ENCODE measurements around the gene MBD5. TPM values are rescaled to one million over a fixed set of nuclear protein-coding genes. Genes with fewer than 3 reads are reported as not detected.

MBD5 gene
- total RNA-seq, 1 donor from 2014 or later, result 44.9 TPM

DNA sequence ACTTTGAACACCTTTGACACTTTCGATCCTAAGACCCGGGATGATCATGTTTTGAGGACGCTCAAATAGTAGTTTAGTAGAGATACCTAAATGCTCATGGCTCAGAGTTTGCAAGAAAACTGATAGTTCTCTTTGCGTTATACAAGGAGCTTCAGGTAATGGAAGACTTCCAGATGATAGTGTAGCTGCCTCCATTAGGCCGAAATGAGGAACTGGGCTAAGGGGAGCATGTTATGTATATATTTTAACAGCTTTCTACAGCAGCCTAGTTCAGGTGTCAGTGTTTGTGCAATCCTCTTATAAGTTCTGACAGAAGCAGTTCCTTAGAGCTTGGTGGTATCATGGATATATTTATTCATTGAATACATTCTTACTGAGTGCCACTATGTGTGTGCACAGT lies 496.9 kb downstream of the MBD5 start:
- H3K9me3 Mint-ChIP-seq (ENCODE audit: unreplicated experiment), result no peaks in the 10 kb centered on the region
- peaks cover 8% of the 10 kb centered on the region for H3K4me1 Mint-ChIP-seq (ENCODE audit: unreplicated experiment)
- H3K36me3 Mint-ChIP-seq (ENCODE audit: unreplicated experiment), result peaks cover 11% of the 10 kb centered on the region
- H3K27me3 Mint-ChIP-seq (ENCODE audit: unreplicated experiment), result no peaks in the 10 kb centered on the region
- no peak overlapping the region for H3K4me3 Mint-ChIP-seq (ENCODE audit: unreplicated experiment)
- TF ChIP-seq, protein P1, sequence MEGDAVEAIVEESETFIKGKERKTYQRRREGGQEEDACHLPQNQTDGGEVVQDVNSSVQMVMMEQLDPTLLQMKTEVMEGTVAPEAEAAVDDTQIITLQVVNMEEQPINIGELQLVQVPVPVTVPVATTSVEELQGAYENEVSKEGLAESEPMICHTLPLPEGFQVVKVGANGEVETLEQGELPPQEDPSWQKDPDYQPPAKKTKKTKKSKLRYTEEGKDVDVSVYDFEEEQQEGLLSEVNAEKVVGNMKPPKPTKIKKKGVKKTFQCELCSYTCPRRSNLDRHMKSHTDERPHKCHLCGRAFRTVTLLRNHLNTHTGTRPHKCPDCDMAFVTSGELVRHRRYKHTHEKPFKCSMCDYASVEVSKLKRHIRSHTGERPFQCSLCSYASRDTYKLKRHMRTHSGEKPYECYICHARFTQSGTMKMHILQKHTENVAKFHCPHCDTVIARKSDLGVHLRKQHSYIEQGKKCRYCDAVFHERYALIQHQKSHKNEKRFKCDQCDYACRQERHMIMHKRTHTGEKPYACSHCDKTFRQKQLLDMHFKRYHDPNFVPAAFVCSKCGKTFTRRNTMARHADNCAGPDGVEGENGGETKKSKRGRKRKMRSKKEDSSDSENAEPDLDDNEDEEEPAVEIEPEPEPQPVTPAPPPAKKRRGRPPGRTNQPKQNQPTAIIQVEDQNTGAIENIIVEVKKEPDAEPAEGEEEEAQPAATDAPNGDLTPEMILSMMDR (IDR thresholded peaks at IDR 0.05), result no peak
- H3K27ac Mint-ChIP-seq (ENCODE audit: unreplicated experiment), result no peak overlapping the region
- DNase-seq (ENCODE audit: extremely low spot score, unreplicated experiment), result peak; percentile 13

DNA sequence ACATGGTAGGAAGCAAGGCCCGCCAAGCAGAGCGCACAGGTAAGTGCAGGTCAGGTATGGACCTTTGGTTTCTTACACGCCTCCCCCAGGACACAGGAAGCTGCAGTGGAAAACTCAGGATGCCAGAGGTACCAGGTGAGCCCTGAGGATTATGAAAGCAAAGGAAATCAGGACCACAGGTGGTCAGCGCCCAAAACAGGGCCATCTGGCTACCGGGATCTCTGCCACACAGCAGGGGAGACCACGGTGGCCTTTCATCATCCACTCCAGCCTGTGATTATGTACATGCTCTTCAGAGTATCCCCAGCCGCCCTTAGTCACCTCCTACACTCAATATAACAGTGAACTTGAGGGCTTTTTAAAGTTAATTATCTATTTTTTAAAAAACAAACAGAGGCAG lies 498.1 kb downstream of the MBD5 start:
- H3K27me3 Mint-ChIP-seq (ENCODE audit: unreplicated experiment), result no peaks in the 10 kb centered on the region
- TF ChIP-seq, protein P1 (IDR thresholded peaks at IDR 0.05), result no peak
- no peak overlapping the region for H3K4me3 Mint-ChIP-seq (ENCODE audit: unreplicated experiment)
- peak; percentile 67 for DNase-seq (ENCODE audit: extremely low spot score, unreplicated experiment)
- H3K36me3 Mint-ChIP-seq (ENCODE audit: unreplicated experiment), result peaks cover 11% of the 10 kb centered on the region
- H3K4me1 Mint-ChIP-seq (ENCODE audit: unreplicated experiment), result peaks cover 8% of the 10 kb centered on the region
- H3K9me3 Mint-ChIP-seq (ENCODE audit: unreplicated experiment), result no peaks in the 10 kb centered on the region
- no peak overlapping the region for H3K27ac Mint-ChIP-seq (ENCODE audit: unreplicated experiment)

DNA sequence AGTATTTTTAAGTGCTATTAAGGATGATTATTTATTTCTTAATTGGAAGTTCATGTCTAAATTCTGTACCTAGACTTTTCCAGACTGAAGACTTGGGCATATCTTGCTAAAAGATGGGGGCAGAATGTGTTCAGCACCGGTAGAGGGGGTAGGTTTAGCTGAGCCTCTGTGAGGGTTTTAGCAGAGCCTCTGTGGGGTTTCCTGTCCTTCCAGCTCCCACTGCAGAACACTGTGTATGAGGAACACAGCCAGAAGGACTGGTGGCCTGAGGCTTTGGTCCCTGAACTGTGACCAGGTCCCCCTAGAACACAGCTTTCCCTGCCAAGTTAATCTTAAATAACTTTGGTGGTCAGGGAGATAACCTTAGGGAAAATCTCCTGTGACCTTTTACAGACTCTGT lies 500.3 kb downstream of the MBD5 start:
- no peak overlapping the region for H3K4me3 Mint-ChIP-seq (ENCODE audit: unreplicated experiment)

DNA sequence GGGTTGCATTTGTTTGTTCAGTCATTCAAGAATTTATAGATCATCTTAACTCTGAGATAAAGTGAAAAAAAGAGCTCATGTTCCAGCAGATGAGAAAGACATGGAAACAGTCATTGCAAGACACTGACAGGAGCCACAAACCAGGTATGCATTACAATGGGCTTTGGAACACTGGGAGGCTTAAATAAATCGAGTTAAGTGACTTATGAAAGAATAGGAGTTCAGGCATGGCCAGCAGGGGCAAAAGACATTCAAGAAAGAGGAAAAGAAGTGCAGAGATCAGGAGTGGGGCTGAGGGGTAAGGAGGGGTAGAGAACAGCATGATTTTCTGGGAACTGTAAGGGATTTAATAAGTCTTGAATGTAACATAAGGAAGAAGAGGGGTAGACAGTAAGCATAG lies 502.4 kb downstream of the MBD5 start:
- TF ChIP-seq, protein P1 (IDR thresholded peaks at IDR 0.05), result no peak
- Mint-ChIP-seq H3K36me3 (ENCODE audit: unreplicated experiment) (peaks cover 1% of the 10 kb centered on the region), H3K27me3 (ENCODE audit: unreplicated experiment) (no peaks in the 10 kb centered on the region), H3K4me1 (ENCODE audit: unreplicated experiment) (no peaks in the 10 kb centered on the region), H3K27ac (ENCODE audit: unreplicated experiment) (no peak overlapping the region), H3K4me3 (ENCODE audit: unreplicated experiment) (no peak overlapping the region), H3K9me3 (ENCODE audit: unreplicated experiment) (no peaks in the 10 kb centered on the region)
- DNase-seq (ENCODE audit: extremely low spot score, unreplicated experiment), result no peak

More for the DNA sequence above, 500.3 kb downstream of the MBD5 start:
- Mint-ChIP-seq H3K27ac (ENCODE audit: unreplicated experiment) (no peak overlapping the region), H3K36me3 (ENCODE audit: unreplicated experiment) (peaks cover 5% of the 10 kb centered on the region), H3K9me3 (ENCODE audit: unreplicated experiment) (no peaks in the 10 kb centered on the region), H3K27me3 (ENCODE audit: unreplicated experiment) (no peaks in the 10 kb centered on the region), H3K4me1 (ENCODE audit: unreplicated experiment) (peaks cover 3% of the 10 kb centered on the region)
- TF ChIP-seq, protein P1 (IDR thresholded peaks at IDR 0.05), result no peak
- no peak for DNase-seq (ENCODE audit: extremely low spot score, unreplicated experiment)

DNA sequence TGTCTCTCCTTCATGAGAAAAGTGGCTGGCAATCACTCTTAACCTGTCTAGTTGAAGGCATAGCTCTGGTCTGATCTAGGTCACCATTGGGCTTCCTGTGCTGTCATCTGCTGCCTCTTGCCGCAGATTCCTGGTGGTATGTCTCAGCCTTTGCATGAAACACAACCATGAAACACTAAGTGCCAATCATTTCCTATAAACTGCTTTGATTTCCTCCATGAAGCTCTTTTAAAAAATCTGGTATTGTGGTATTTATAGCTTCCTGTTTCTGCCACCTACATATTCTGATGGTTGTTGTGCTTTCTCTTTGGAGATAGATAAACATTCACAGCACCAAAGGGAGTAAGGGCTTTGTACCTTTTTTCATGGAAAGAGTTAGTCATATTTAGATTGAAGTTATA lies 503.6 kb downstream of the MBD5 start:
- Mint-ChIP-seq H3K36me3 (ENCODE audit: unreplicated experiment) (no peaks in the 10 kb centered on the region), H3K27ac (ENCODE audit: unreplicated experiment) (no peak overlapping the region), H3K4me1 (ENCODE audit: unreplicated experiment) (no peaks in the 10 kb centered on the region), H3K27me3 (ENCODE audit: unreplicated experiment) (no peaks in the 10 kb centered on the region), H3K4me3 (ENCODE audit: unreplicated experiment) (no peak overlapping the region), H3K9me3 (ENCODE audit: unreplicated experiment) (no peaks in the 10 kb centered on the region)
- DNase-seq (ENCODE audit: extremely low spot score, unreplicated experiment), result peak; percentile 23
- TF ChIP-seq, protein P1 (IDR thresholded peaks at IDR 0.05), result no peak

Data from osteocyte (in vitro differentiated cells).